WERI-Rb-1 (cell line): ENCODE data around the gene COL6A3.
"Not testable (repeated sequence)": the region's sequence is repeated elsewhere in the genome, so short reads cannot be mapped to it uniquely, and the experiment has no call there.

Experiments
- DNase-seq: peaks from one replicate; pipeline ENCODE4 v3.0.0-alpha.2; 2020
- H3K27ac ChIP-seq: fragments of 250-450 bp; sonication (Bioruptor Pico); 2 replicates; pipeline ENCODE4 v1.5.1; 2020; ENCODE audit warnings: mild to moderate bottlenecking, moderate library complexity
- H3K27me3 ChIP-seq: fragments of 250-450 bp; sonication (Bioruptor Pico); 2 replicates; pipeline ENCODE4 v1.5.1; 2021; ENCODE audit warnings: mild to moderate bottlenecking, low read depth, moderate library complexity; ENCODE audit not compliant: insufficient read depth, severe bottlenecking
- H3K36me3 ChIP-seq: fragments of 250-450 bp; sonication (Bioruptor Pico); 2 replicates; pipeline ENCODE4 v1.5.1; 2020; ENCODE audit warnings: mild to moderate bottlenecking, moderate library complexity
- H3K4me3 ChIP-seq: 2 replicates; pipeline ENCODE4 v1.5.1; 2011; ENCODE audit warnings: low read depth, mild to moderate bottlenecking, control low read depth, low read length
- H3K9me3 ChIP-seq: fragments of 250-450 bp; sonication (Bioruptor Pico); 2 replicates; pipeline ENCODE4 v1.5.1; 2021; ENCODE audit warnings: mild to moderate bottlenecking, moderate library complexity; ENCODE audit not compliant: severe bottlenecking
- TF ChIP-seq, protein P1 (sequence below): IDR thresholded peaks from 2 replicates; pipeline ENCODE4 v1.5.1; 2011; ENCODE audit warnings: low read depth, mild to moderate bottlenecking, control low read depth, inconsistent platforms, low read length

The COL6A3 gene

DNA sequence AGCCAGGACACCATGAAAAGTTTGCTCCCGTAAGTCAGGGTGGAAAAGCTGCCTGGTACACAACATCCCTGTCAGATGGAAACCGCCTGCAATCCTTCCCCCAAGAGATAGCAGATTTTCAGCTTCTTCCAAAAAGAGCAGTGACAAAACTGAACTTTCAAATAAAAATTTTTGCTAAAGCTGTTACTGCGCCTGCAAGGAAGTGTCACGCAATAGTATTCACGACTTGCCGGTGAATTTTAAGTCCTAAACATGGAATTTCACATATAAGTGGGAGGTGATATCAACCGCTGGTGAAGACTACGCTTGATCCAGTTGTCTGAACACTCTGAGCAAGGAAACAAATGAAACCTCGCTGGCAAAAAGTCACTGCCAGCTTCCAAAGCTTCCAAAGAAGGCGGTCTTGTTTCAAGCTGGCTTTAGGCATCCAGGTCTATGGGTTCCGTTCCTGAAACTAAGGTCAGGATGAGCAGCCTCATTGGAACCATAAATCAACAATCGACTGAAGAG, 2.8 kb downstream of the COL6A3 start:
- Histone ChIP-seq H3K9me3 (peaks cover 2% of the 10 kb centered on the region), H3K36me3 (no peaks in the 10 kb centered on the region), H3K27ac (no peak overlapping the region), H3K4me3 (no peak overlapping the region), H3K27me3 (peaks cover 96% of the 10 kb centered on the region)
- no peak for DNase-seq
- TF ChIP-seq, protein P1, sequence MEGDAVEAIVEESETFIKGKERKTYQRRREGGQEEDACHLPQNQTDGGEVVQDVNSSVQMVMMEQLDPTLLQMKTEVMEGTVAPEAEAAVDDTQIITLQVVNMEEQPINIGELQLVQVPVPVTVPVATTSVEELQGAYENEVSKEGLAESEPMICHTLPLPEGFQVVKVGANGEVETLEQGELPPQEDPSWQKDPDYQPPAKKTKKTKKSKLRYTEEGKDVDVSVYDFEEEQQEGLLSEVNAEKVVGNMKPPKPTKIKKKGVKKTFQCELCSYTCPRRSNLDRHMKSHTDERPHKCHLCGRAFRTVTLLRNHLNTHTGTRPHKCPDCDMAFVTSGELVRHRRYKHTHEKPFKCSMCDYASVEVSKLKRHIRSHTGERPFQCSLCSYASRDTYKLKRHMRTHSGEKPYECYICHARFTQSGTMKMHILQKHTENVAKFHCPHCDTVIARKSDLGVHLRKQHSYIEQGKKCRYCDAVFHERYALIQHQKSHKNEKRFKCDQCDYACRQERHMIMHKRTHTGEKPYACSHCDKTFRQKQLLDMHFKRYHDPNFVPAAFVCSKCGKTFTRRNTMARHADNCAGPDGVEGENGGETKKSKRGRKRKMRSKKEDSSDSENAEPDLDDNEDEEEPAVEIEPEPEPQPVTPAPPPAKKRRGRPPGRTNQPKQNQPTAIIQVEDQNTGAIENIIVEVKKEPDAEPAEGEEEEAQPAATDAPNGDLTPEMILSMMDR = no peak

- not testable (repeated sequence) for H3K4me3 ChIP-seq, DNase-seq, H3K9me3 ChIP-seq, H3K36me3 ChIP-seq, H3K27ac ChIP-seq
- peaks cover 96% of the 10 kb centered on the region for H3K27me3 ChIP-seq
Measured at GRCh38 chr2:237409263-237409662, 4.7 kb downstream of the COL6A3 start.

DNA sequence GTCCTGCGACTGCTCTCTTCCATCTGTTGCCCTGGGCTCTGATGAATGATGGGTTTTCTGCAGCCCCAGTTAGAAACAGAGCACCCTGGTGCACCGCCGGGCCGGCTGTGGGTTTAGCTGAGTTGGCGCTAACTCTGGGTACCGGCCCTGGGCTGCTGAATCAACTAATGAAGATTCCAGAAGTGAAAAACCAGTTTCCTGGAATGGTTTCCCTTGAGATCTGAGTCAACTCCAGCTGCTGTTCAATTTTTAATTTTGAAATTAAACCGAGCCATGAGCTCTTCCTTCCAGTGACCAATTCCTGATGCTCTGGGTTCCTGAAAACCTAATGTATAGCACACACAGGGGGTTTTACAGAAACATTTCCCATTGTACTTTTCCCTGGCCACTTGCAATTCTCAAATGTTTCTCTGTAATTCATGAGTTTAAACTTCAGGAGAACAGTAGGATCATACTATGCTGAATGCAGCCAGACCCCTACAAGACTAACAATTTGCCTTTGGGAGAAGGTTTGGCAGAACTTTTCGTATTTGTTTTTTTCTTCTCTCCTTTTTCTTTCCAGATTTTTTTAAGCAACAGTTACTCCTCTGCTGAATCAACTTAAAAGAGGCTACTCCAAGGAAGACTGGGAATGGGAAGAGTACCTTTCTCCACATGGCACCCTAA, 5.5 kb downstream of the COL6A3 start:
- Histone ChIP-seq H3K36me3 (no peaks in the 10 kb centered on the region), H3K9me3 (peaks cover 3% of the 10 kb centered on the region), H3K4me3 (no peak overlapping the region), H3K27me3 (peaks cover 96% of the 10 kb centered on the region), H3K27ac (no peak overlapping the region)
- DNase-seq = no peak
- TF ChIP-seq, protein P1 = no peak

DNA sequence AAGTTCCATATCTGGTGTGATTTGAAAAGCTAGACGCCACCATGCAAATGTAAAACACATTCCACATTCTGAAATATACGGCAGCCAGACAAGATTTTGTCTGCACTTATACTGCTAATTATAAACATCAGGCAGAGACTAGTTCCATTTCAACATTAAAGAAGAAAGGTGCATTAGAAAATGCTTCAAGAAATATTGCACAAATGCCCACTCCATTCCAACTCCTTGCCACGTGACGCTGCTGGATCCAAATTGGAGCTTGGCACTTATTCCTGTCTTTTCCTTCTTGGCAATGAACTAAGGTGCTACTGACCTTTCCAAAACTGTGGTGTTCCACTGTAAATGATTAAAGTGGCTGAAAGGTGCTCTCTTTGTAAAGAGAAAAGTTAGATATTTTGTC, 6.3 kb downstream of the COL6A3 start:
- Histone ChIP-seq H3K27ac (no peak overlapping the region), H3K4me3 (no peak overlapping the region), H3K36me3 (no peaks in the 10 kb centered on the region), H3K27me3 (peaks cover 95% of the 10 kb centered on the region), H3K9me3 (peaks cover 3% of the 10 kb centered on the region)
- TF ChIP-seq, protein P1 = no peak
- no peak for DNase-seq

DNA sequence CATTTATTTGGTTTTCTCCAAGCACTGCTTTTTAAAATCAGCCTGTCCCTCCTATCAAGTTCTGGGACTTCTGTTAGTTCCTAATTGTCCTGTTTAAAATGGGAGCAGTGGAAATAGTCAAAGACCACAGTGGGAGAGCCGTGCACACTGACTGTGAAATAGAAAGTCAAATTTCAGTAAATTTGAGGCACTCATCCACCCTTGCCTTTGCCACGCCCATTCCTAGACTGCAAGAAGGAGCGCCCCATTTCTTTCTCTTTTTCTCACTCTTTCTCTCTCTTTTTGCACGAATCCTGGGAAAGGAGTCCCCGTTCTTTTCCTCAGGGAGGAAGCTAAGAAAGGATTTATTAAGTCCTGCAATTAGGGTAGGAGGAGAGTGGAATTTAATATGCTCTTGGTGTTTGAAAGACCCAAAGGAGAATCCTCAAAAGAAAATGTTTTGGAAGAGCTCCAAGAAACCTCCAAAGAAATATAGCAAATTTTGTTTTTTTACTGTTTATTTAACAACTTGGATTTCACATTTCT, 7.5 kb downstream of the COL6A3 start:
- no peak overlapping the region for H3K4me3 ChIP-seq
- peaks cover 95% of the 10 kb centered on the region for H3K27me3 ChIP-seq
- H3K27ac ChIP-seq = no peak overlapping the region
- H3K36me3 ChIP-seq = no peaks in the 10 kb centered on the region
- DNase-seq = no peak
- TF ChIP-seq, protein P1 = no peak
- peaks cover 3% of the 10 kb centered on the region for H3K9me3 ChIP-seq

- no peak overlapping the region for H3K27ac ChIP-seq
- DNase-seq = no peak
- TF ChIP-seq, protein P1 = no peak
- H3K9me3 ChIP-seq = peaks cover 3% of the 10 kb centered on the region
- peaks cover 95% of the 10 kb centered on the region for H3K27me3 ChIP-seq
- no peak overlapping the region for H3K4me3 ChIP-seq
- H3K36me3 ChIP-seq = no peaks in the 10 kb centered on the region
Measured at GRCh38 chr2:237405605-237406004, 8.4 kb downstream of the COL6A3 start.
